IMR-90 (cell line): ENCODE results near the gene BRD1. TPM values are rescaled to one million over a fixed set of nuclear protein-coding genes. Genes with fewer than 3 reads are reported as not detected.

ENCODE experiments used
- ATAC-seq: fragments of 200-7000 bp; cut with Tn5 transposase; 2 replicates; pipeline ENCODE4 v1.9.1; 2020; ENCODE audit warnings: low read depth, mild to moderate bottlenecking, moderate library complexity
- BruUV-seq: library from RNA; stranded (reverse); fragments of 400-500 nt; replicated peaks from 2 replicates; lab custom pipeline; 2021; lab: Mats Ljungman, UMichigan
- CTCF ChIA-PET: fragments of 300-600 bp; formaldehyde crosslinking; extraction: SDS; loops from one replicate; lab custom pipeline; 2021; ENCODE audit warnings: antibody characterized with exemption; lab: Yijun Ruan, JAX
- POLR2A ChIA-PET: fragments of 300-600 bp; sonication (Branson Sonifier 250); formaldehyde crosslinking; loops from one replicate; lab custom pipeline; 2022; ENCODE audit warnings: antibody characterized with exemption; ENCODE audit not compliant: unreplicated experiment; lab: Charles Lee
- DNase-seq: peaks from one replicate; pipeline ENCODE4 v3.0.0; 2013
- H2AFZ ChIP-seq: replicated peaks from 2 replicates; pipeline ENCODE3; 2013; ENCODE audit warnings: low read length, mild to moderate bottlenecking; ENCODE audit not compliant: poor library complexity
- H2AK5ac ChIP-seq: 2 replicates; pipeline ENCODE4 v1.6.1; 2013; ENCODE audit warnings: low read depth, low read length, inconsistent platforms
- H2AK9ac ChIP-seq: replicated peaks from 2 replicates; pipeline ENCODE3; 2013; ENCODE audit warnings: mild to moderate bottlenecking, low read depth, low read length, moderate library complexity; ENCODE audit not compliant: poor library complexity
- H2BK120ac ChIP-seq: 2 replicates; pipeline ENCODE4 v1.6.1; 2013; ENCODE audit warnings: low read depth, low read length, inconsistent platforms
- H2BK15ac ChIP-seq: 3 replicates; pipeline ENCODE4 v1.6.1; 2013; ENCODE audit warnings: low read depth, low read length, inconsistent platforms
- H2BK20ac ChIP-seq: 2 replicates; pipeline ENCODE4 v1.6.1; 2013; ENCODE audit warnings: low read depth, mild to moderate bottlenecking, inconsistent platforms, low read length, moderate library complexity
- H2BK5ac ChIP-seq: 2 replicates; pipeline ENCODE4 v1.6.1; 2013; ENCODE audit warnings: mild to moderate bottlenecking, low read depth, low read length, inconsistent platforms; ENCODE audit not compliant: poor library complexity, severe bottlenecking
- H3K14ac ChIP-seq: replicated peaks from 2 replicates; pipeline ENCODE4 v1.6.1; 2013; ENCODE audit warnings: low read depth, low read length, inconsistent platforms
- H3K18ac ChIP-seq: 2 replicates; pipeline ENCODE4 v1.6.1; 2013; ENCODE audit warnings: low read depth, low read length, control low read depth
- H3K23ac ChIP-seq: 2 replicates; pipeline ENCODE4 v1.6.1; 2013; ENCODE audit warnings: low read depth, low read length, inconsistent platforms
- H3K27ac ChIP-seq: 2 replicates; pipeline ENCODE4 v1.5.1; 2013; ENCODE audit warnings: mild to moderate bottlenecking, control low read depth, low read length; ENCODE audit not compliant: insufficient read depth
- H3K27me3 ChIP-seq: 2 replicates; pipeline ENCODE4 v1.6.1; 2013; ENCODE audit warnings: low read length; ENCODE audit not compliant: control insufficient read depth, insufficient read depth
- H3K36me3 ChIP-seq: 2 replicates; pipeline ENCODE4 v1.6.1; 2013; ENCODE audit warnings: low read length, mixed read lengths; ENCODE audit not compliant: control insufficient read depth, insufficient read depth
- H3K4ac ChIP-seq: 2 replicates; pipeline ENCODE4 v1.6.1; 2013; ENCODE audit warnings: low read depth, low read length, inconsistent platforms
- H3K4me1 ChIP-seq: 2 replicates; pipeline ENCODE4 v1.6.1; 2013; ENCODE audit warnings: low read length, mixed read lengths; ENCODE audit not compliant: control insufficient read depth, insufficient read depth
- H3K4me2 ChIP-seq: 2 replicates; pipeline ENCODE4 v1.6.1; 2013; ENCODE audit warnings: low read depth, mild to moderate bottlenecking, control low read depth, low read length, moderate library complexity
- H3K4me3 ChIP-seq: 2 replicates; pipeline ENCODE4 v1.5.1; 2013; ENCODE audit warnings: low read depth, mild to moderate bottlenecking, control low read depth, low read length, moderate library complexity; ENCODE audit not compliant: insufficient read depth
- H3K56ac ChIP-seq: 2 replicates; pipeline ENCODE4 v1.6.1; 2013; ENCODE audit warnings: low read length, inconsistent platforms; ENCODE audit not compliant: insufficient read depth; ENCODE audit errors: extremely low read depth
- H3K79me1 ChIP-seq, 2 experiments: 2 replicates each; pipeline ENCODE4 v1.6.1; 2013; ENCODE audit warnings: low read length in 2 of 2, inconsistent platforms in 1 of 2, low read depth in 1 of 2
- H3K9ac ChIP-seq: 2 replicates; pipeline ENCODE4 v1.6.1; 2013; ENCODE audit warnings: low read depth, low read length, control low read depth
- H3K9me1 ChIP-seq: 2 replicates; pipeline ENCODE4 v1.6.1; 2013; ENCODE audit warnings: low read length, inconsistent platforms; ENCODE audit not compliant: insufficient read depth
- H3K9me3 ChIP-seq: 2 replicates; pipeline ENCODE4 v1.6.1; 2013; ENCODE audit warnings: low read length; ENCODE audit not compliant: control insufficient read depth, insufficient read depth
- H4K20me1 ChIP-seq: 2 replicates; pipeline ENCODE4 v1.6.1; 2013; ENCODE audit warnings: low read length, inconsistent platforms; ENCODE audit not compliant: insufficient read depth
- H4K5ac ChIP-seq: 2 replicates; pipeline ENCODE4 v1.6.1; 2013; ENCODE audit warnings: mild to moderate bottlenecking, low read depth, low read length, control low read depth
- H4K8ac ChIP-seq, 2 experiments: 2 replicates each; pipeline ENCODE4 v1.6.1; 2013; ENCODE audit warnings: low read depth in 2 of 2, low read length in 2 of 2, control low read depth in 1 of 2, inconsistent platforms in 1 of 2
- H4K91ac ChIP-seq: 2 replicates; pipeline ENCODE4 v1.6.1; 2013; ENCODE audit warnings: low read depth, low read length, inconsistent platforms; ENCODE audit not compliant: insufficient read depth
- BHLHE40 ChIP-seq: fragments of 150-350 bp; IDR thresholded peaks from 2 replicates; pipeline ENCODE4 v1.6.1; 2016; ENCODE audit warnings: mild to moderate bottlenecking, low read depth, low read length
- CEBPB ChIP-seq: IDR thresholded peaks from 2 replicates; pipeline ENCODE4 v1.6.1; 2012; ENCODE audit warnings: low read depth, low read length, improper control_type of control experiment
- CHD1 ChIP-seq: IDR thresholded peaks from 2 replicates; pipeline ENCODE4 v1.6.1; 2012; ENCODE audit warnings: low read depth, low read length, improper control_type of control experiment
- FOS ChIP-seq: fragments of 150-350 bp; IDR thresholded peaks from 2 replicates; pipeline ENCODE4 v1.6.1; 2016; ENCODE audit warnings: low read depth, low read length
- MAFK ChIP-seq: IDR thresholded peaks from 2 replicates; pipeline ENCODE4 v1.6.1; 2012; ENCODE audit warnings: low read depth, low read length, improper control_type of control experiment
- MAZ ChIP-seq: IDR thresholded peaks from 2 replicates; pipeline ENCODE4 v1.6.1; 2012; ENCODE audit warnings: low read depth, mild to moderate bottlenecking, low read length, improper control_type of control experiment, moderate library complexity, borderline replicate concordance
- MXI1 ChIP-seq: IDR thresholded peaks from 2 replicates; pipeline ENCODE4 v1.6.1; 2012; ENCODE audit warnings: low read depth, mild to moderate bottlenecking, low read length, moderate library complexity, borderline replicate concordance
- POLR2A ChIP-seq: IDR thresholded peaks from 2 replicates; pipeline ENCODE4 v1.6.1; 2012; ENCODE audit warnings: mild to moderate bottlenecking, low read depth, low read length
- RAD21 ChIP-seq: IDR thresholded peaks from 2 replicates; pipeline ENCODE4 v1.6.1; 2012; ENCODE audit warnings: low read length, improper control_type of control experiment
- RCOR1 ChIP-seq: IDR thresholded peaks from 2 replicates; pipeline ENCODE4 v1.6.1; 2012; ENCODE audit warnings: mild to moderate bottlenecking, low read length, improper control_type of control experiment; ENCODE audit not compliant: insufficient replicate concordance
- RFX5 ChIP-seq: IDR thresholded peaks from 2 replicates; pipeline ENCODE4 v1.8.0; 2012; ENCODE audit warnings: low read depth, mild to moderate bottlenecking, low read length, moderate library complexity
- SMC3 ChIP-seq: fragments of 150-350 bp; IDR thresholded peaks from 2 replicates; pipeline ENCODE4 v1.6.1; 2016; ENCODE audit warnings: low read depth, mild to moderate bottlenecking, antibody characterized with exemption, low read length, moderate library complexity
- WGBS, 2 experiments: methylation state at CpG; one replicate each; pipeline versions ENCODE4 v1.1.5 to v1.1.7; 2013; ENCODE audit warnings: missing lambda C conversion rate in 2 of 2; ENCODE audit not compliant: insufficient read length in 1 of 2; ENCODE audit errors: extremely low coverage in 2 of 2; 5-methylcytosine and 5-hydroxymethylcytosine counted together
- dilution Hi-C: fragments of 300-500 bp; cut with HindIII; formaldehyde crosslinking; loops from one replicate; pipeline ENCODE4 v1.14.3; 2018; ENCODE audit warnings: low sequenced_read_pairs; ENCODE audit not compliant: unreplicated experiment
- in situ Hi-C: fragments of 300-500 bp; cut with MboI; formaldehyde crosslinking; loops from 3 replicates; pipeline ENCODE4 v1.14.3; 2019; ENCODE audit warnings: low sequenced_read_pairs, inconsistent platforms, mixed read lengths
- intact Hi-C: fragments of 100-400 bp; cut with micrococcal nuclease; formaldehyde crosslinking; loops from 2 replicates; pipeline ENCODE4 v1.10.0; 2022
- polyA plus RNA-seq, 3 experiments: library from polyadenylated mRNA; depleted of rRNA; stranded (reverse); fragments of >200 nt; gene quantifications; 2 replicates each; pipeline ENCODE4 v1.2.3, GENCODE V29; 2012; ENCODE audit warnings: low replicate concordance in 1 of 3
- total RNA-seq: library from RNA; depleted of rRNA; stranded (reverse); fragments of >200 nt; gene quantifications from 2 replicates; pipeline ENCODE4 v1.2.3, GENCODE V29; 2012
- TF ChIP-seq, protein P1 (sequence below): fragments of 150-350 bp; IDR thresholded peaks from 2 replicates; pipeline ENCODE4 v1.6.1; 2016; ENCODE audit warnings: low read depth, mild to moderate bottlenecking, low read length, moderate library complexity, borderline replicate concordance
- TF ChIP-seq, protein P2 (sequence below): fragments of 150-350 bp; IDR thresholded peaks from 2 replicates; pipeline ENCODE4 v1.6.1; 2017; ENCODE audit warnings: mild to moderate bottlenecking, antibody characterized with exemption, low read length, low read depth

The BRD1 gene
- total and polyA plus RNA-seq, 2 of the 4 experiments (the other 2 are of a cell fraction), result 10.0 to 10.6 TPM

DNA sequence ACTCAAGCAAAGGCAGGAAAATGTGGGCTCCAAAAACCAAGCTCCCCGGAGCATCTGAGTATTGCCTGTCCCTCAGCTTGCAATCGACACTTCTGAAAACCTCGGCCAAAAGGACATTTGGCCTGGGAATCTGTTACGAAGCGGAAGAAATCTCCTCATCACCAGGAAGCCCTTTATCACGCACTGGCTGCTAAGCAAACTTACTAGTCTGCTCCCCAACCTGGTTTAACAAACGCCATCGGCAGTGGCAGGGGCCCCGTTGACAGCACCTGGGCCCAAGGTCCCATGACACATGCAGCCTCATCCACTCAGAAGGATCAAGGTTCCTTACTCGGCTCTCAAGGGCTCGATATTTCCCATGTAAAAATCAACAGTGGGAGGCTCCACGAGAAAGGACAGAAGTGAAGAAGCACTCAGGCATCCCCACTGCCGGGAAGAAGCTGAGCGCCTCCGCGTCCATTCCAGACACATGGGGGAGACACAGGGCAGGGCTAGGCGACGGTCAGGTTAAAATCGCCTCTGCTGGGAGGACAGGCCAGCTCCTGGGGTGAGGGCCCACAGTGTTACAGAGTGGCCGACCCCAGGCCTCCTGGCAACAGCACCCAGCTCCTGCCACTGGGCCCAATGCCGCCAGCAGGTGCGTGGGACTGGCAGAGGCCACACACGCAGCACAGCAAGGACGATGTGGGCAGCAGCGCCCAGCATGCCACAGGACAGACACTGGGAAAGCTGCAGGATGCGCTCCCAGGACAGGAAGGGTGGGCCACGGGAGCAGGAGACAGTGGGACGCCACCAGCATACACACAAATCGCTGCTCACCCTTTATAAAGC is 27.1 kb downstream of the BRD1 start:
- Histone ChIP-seq H2AFZ (no peak overlapping the region), H4K20me1 (peaks cover 88% of the 10 kb centered on the region), H4K91ac (no peak overlapping the region), H2BK120ac (no peak overlapping the region), H3K18ac (no peak overlapping the region), H3K27me3 (no peaks in the 10 kb centered on the region), H3K23ac (no peak overlapping the region), H4K5ac (no peak overlapping the region), H3K27ac (no peak overlapping the region), H3K4ac (no peak overlapping the region), H2BK20ac (no peak overlapping the region), H3K4me3 (no peak overlapping the region), H3K9me3 (no peaks in the 10 kb centered on the region), H2BK5ac (no peak overlapping the region), H3K14ac (no peak overlapping the region), H3K36me3 (peaks cover 66% of the 10 kb centered on the region), H2AK9ac (no peak overlapping the region), H3K9ac (no peak overlapping the region), H3K56ac (no peak overlapping the region), H3K9me1 (no peaks in the 10 kb centered on the region; the same call in 1 of the 2 replicates), H2AK5ac (no peak overlapping the region), H3K79me1 (peaks cover 12 to 61% of the 10 kb centered on the region in 2 experiments), H4K8ac (no peak overlapping the region), H3K4me1 (no peaks in the 10 kb centered on the region), H3K4me2 (no peak overlapping the region), H2BK15ac (no peak overlapping the region)
- no peak for TF ChIP-seq MXI1
- no peak for TF ChIP-seq FOS
- no peak for TF ChIP-seq POLR2A
- no peak for TF ChIP-seq SMC3
- no peak for TF ChIP-seq MAFK
- TF ChIP-seq RCOR1, result no peak
- TF ChIP-seq, protein P1, sequence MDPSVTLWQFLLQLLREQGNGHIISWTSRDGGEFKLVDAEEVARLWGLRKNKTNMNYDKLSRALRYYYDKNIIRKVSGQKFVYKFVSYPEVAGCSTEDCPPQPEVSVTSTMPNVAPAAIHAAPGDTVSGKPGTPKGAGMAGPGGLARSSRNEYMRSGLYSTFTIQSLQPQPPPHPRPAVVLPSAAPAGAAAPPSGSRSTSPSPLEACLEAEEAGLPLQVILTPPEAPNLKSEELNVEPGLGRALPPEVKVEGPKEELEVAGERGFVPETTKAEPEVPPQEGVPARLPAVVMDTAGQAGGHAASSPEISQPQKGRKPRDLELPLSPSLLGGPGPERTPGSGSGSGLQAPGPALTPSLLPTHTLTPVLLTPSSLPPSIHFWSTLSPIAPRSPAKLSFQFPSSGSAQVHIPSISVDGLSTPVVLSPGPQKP, result no peak
- TF ChIP-seq CHD1, result no peak
- TF ChIP-seq RFX5, result no peak
- TF ChIP-seq CEBPB, result no peak
- TF ChIP-seq BHLHE40, result no peak
- no peak for TF ChIP-seq MAZ
- TF ChIP-seq, protein P2, sequence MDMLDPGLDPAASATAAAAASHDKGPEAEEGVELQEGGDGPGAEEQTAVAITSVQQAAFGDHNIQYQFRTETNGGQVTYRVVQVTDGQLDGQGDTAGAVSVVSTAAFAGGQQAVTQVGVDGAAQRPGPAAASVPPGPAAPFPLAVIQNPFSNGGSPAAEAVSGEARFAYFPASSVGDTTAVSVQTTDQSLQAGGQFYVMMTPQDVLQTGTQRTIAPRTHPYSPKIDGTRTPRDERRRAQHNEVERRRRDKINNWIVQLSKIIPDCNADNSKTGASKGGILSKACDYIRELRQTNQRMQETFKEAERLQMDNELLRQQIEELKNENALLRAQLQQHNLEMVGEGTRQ, result no peak
- no peak for TF ChIP-seq RAD21
- POLR2A ChIA-PET, result no interaction called here
- intact Hi-C loops, result no loop called here
- CTCF ChIA-PET, result no interaction called here
- DNase-seq (no peak), ATAC-seq (no peak)
- in situ Hi-C loops, result loop anchor here (25.0 kb wide), 2 partner anchors 112 to 412 kb away; partner anchors contain the start of genes ALG12, CRELD2 and SELENOO
- WGBS, 2 experiments, result 87% methylated on average over 22 of the region's 29 CpGs; no CpG with 5 or more reads in 1 of the 2 experiments
- no TSS peak for BruUV-seq
- dilution Hi-C loops, result no loop called here
